ENCODE data around the gene UNC5B.

The UNC5B gene

DNA sequence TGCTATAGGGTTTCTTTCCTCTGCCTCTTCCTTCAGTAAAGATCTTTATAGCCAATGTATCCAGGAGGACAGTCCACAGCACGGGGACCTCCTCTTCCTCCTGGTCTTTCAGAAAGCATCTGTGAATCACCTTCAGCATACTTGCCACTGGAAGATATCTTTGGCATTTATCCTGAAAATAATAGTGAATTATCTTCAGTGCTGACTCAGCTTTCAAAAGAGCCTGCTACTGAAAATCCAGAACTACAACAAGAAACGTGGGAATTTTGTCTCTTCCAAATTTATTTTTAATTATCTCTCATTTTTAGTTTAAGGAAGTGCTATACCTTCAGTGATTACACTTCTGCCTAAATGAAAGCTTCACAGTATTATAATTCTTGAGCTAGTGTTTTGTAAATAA is 7.6 kb upstream of the UNC5B start:
- Histone ChIP-seq H3F3A (ENCODE audit: insufficient read depth, low read length) (no peaks in the 10 kb centered on the region), H3K9me2 (replicated peaks; ENCODE audit: insufficient read depth, low read length) (no peaks in the 10 kb centered on the region), H3K4me2 (ENCODE audit: low read depth, low read length) (no peak overlapping the region), H2AFZ (ENCODE audit: low read length) (no peak overlapping the region), H3K27me3 (replicated peaks; ENCODE audit: insufficient read depth, low read length) (peaks cover 6% of the 10 kb centered on the region), H3K36me3 (replicated peaks; ENCODE audit: insufficient read depth, low read length) (no peaks in the 10 kb centered on the region), H3K4me1 (ENCODE audit: low read length) (no peaks in the 10 kb centered on the region), H3K9me3 (replicated peaks; ENCODE audit: insufficient read depth, low read length) (no peaks in the 10 kb centered on the region), H3K79me2 (ENCODE audit: low read length) (no peaks in the 10 kb centered on the region), H4K20me1 (ENCODE audit: insufficient read depth, low read length) (no peaks in the 10 kb centered on the region), H3K4me3 (ENCODE audit: low read length) (no peak overlapping the region), H3K9ac (ENCODE audit: low read length) (no peak overlapping the region), H3K27ac (ENCODE audit: low read length) (no peak overlapping the region)
- DNase-seq: no peak
- no peak for TF ChIP-seq EZH2 (optimal IDR thresholded peaks at IDR 0.05; ENCODE audit: low read depth, low read length)
- TF ChIP-seq, protein P1, sequence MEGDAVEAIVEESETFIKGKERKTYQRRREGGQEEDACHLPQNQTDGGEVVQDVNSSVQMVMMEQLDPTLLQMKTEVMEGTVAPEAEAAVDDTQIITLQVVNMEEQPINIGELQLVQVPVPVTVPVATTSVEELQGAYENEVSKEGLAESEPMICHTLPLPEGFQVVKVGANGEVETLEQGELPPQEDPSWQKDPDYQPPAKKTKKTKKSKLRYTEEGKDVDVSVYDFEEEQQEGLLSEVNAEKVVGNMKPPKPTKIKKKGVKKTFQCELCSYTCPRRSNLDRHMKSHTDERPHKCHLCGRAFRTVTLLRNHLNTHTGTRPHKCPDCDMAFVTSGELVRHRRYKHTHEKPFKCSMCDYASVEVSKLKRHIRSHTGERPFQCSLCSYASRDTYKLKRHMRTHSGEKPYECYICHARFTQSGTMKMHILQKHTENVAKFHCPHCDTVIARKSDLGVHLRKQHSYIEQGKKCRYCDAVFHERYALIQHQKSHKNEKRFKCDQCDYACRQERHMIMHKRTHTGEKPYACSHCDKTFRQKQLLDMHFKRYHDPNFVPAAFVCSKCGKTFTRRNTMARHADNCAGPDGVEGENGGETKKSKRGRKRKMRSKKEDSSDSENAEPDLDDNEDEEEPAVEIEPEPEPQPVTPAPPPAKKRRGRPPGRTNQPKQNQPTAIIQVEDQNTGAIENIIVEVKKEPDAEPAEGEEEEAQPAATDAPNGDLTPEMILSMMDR (IDR thresholded peaks at IDR 0.05; ENCODE audit: low read length): no peak

DNA sequence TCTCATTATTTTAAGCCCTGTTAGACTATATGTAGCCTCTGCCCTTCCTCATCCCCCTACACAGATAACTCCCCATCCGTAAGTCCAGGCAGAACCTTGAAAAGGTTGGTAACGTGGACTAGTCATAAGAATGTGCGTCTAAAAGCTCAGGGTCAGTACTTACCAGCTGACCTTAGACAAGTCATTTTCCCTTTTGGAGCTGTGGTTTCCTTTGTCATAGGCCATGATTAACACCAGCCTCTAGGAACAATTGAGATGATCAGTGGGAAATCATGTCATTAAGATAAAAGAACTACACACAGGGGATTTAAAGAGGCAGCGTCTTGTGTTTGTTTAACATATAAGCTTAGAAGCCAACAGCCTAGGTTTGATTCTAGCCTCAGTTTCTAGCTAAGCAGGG is 6.9 kb upstream of the UNC5B start:
- Histone ChIP-seq H3K9ac (ENCODE audit: low read length) (no peak overlapping the region), H3F3A (ENCODE audit: insufficient read depth, low read length) (no peaks in the 10 kb centered on the region), H3K9me3 (replicated peaks; ENCODE audit: insufficient read depth, low read length) (no peaks in the 10 kb centered on the region), H3K4me2 (ENCODE audit: low read depth, low read length) (no peak overlapping the region), H4K20me1 (ENCODE audit: insufficient read depth, low read length) (no peaks in the 10 kb centered on the region), H3K4me1 (ENCODE audit: low read length) (no peaks in the 10 kb centered on the region), H3K9me2 (replicated peaks; ENCODE audit: insufficient read depth, low read length) (no peaks in the 10 kb centered on the region), H2AFZ (ENCODE audit: low read length) (no peak overlapping the region), H3K36me3 (replicated peaks; ENCODE audit: insufficient read depth, low read length) (no peaks in the 10 kb centered on the region), H3K27me3 (replicated peaks; ENCODE audit: insufficient read depth, low read length) (peaks cover 13% of the 10 kb centered on the region), H3K27ac (ENCODE audit: low read length) (no peak overlapping the region), H3K4me3 (ENCODE audit: low read length) (no peak overlapping the region), H3K79me2 (ENCODE audit: low read length) (no peaks in the 10 kb centered on the region)
- TF ChIP-seq EZH2 (optimal IDR thresholded peaks at IDR 0.05; ENCODE audit: low read depth, low read length): no peak
- TF ChIP-seq EZH2phosphoT487 (IDR thresholded peaks at IDR 0.05; ENCODE audit: low read length): no peak
- TF ChIP-seq, protein P1 (IDR thresholded peaks at IDR 0.05; ENCODE audit: low read length): no peak
- DNase-seq: no peak

DNA sequence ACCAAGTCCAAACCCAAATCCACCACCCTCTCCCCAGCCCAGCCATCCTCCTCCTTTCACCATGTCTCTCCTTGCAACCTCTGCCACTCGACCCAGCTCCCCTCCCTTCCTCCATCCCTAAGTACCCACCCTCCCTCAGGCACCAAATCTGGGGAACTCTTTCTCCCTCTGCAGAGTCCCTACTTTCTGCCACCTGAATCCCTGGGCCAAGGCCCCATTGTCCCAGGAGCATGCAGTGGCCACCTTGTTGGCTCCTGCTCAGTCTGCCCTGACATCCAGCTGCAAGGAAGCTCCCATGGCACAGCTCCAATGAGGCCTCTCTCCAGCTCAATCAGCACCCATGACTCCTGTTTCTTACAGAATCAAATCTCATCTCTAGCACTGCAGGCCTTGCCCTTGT is 5.5 kb upstream of the UNC5B start:
- H3K79me2 ChIP-seq (ENCODE audit: low read length): no peaks in the 10 kb centered on the region
- H3F3A ChIP-seq (ENCODE audit: insufficient read depth, low read length): no peaks in the 10 kb centered on the region
- no peak for DNase-seq
- H2AFZ ChIP-seq (ENCODE audit: low read length): no peak overlapping the region
- no peak overlapping the region for H3K27ac ChIP-seq (ENCODE audit: low read length)
- H3K9ac ChIP-seq (ENCODE audit: low read length): no peak overlapping the region
- no peak overlapping the region for H3K4me3 ChIP-seq (ENCODE audit: low read length)
- peaks cover 28% of the 10 kb centered on the region for H3K27me3 ChIP-seq (replicated peaks; ENCODE audit: insufficient read depth, low read length)
- TF ChIP-seq, protein P1 (IDR thresholded peaks at IDR 0.05; ENCODE audit: low read length): no peak
- TF ChIP-seq EZH2 (optimal IDR thresholded peaks at IDR 0.05; ENCODE audit: low read depth, low read length) (no peak), EZH2phosphoT487 (IDR thresholded peaks at IDR 0.05; ENCODE audit: low read length) (no peak)
- H3K4me2 ChIP-seq (ENCODE audit: low read depth, low read length): no peak overlapping the region
- no peaks in the 10 kb centered on the region for H3K9me2 ChIP-seq (replicated peaks; ENCODE audit: insufficient read depth, low read length)
- no peaks in the 10 kb centered on the region for H3K9me3 ChIP-seq (replicated peaks; ENCODE audit: insufficient read depth, low read length)
- H3K36me3 ChIP-seq (replicated peaks; ENCODE audit: insufficient read depth, low read length): no peaks in the 10 kb centered on the region
- no peaks in the 10 kb centered on the region for H4K20me1 ChIP-seq (ENCODE audit: insufficient read depth, low read length)
- peaks cover under 1% of the 10 kb centered on the region; the same call in 1 of the 2 replicates for H3K4me1 ChIP-seq (ENCODE audit: low read length)
